Small intestine (tissue), 7 donors: ENCODE results near the gene MAPK8IP3. TPM values are rescaled to one million over a fixed set of nuclear protein-coding genes. Genes with fewer than 3 reads are reported as not detected.

ENCODE experiments used
- DNase-seq, 2 donors: peaks; one replicate each; pipeline versions ENCODE4 v3.0.0 to v3.0.0-alpha.2; 2013
- FAIRE-seq: peaks from 2 replicates; lab custom pipeline; 2012; peaks lifted over from hg19 to GRCh38; lab: Jason Lieb, UNC
- H3K27ac ChIP-seq, 3 donors: one replicate each; pipeline ENCODE4 v1.5.1; 2013; ENCODE audit warnings: low read length in 2 of 3, mild to moderate bottlenecking in 2 of 3, control low read depth in 1 of 3, inconsistent platforms in 1 of 3, low read depth in 1 of 3, moderate library complexity in 1 of 3
- H3K27me3 ChIP-seq, 3 donors: one replicate each; pipeline ENCODE4 v1.6.1; 2013; ENCODE audit warnings: low read length in 3 of 3, inconsistent platforms in 1 of 3; ENCODE audit not compliant: control insufficient read depth in 3 of 3, insufficient read depth in 3 of 3
- H3K36me3 ChIP-seq, 3 donors: one replicate each; pipeline ENCODE4 v1.6.1; 2013; ENCODE audit warnings: low read length in 3 of 3, inconsistent platforms in 1 of 3, low read depth in 1 of 3, mild to moderate bottlenecking in 1 of 3, moderate library complexity in 1 of 3; ENCODE audit not compliant: control insufficient read depth in 3 of 3, insufficient read depth in 2 of 3
- H3K4me1 ChIP-seq, 3 donors: one replicate each; pipeline ENCODE4 v1.6.1; 2013; ENCODE audit warnings: low read length in 2 of 3, inconsistent platforms in 1 of 3, low read depth in 1 of 3, mild to moderate bottlenecking in 1 of 3, moderate library complexity in 1 of 3; ENCODE audit not compliant: control insufficient read depth in 3 of 3, insufficient read depth in 2 of 3
- H3K4me3 ChIP-seq, 3 donors: one replicate each; pipeline ENCODE4 v1.5.1; 2013; ENCODE audit warnings: low read length in 3 of 3, control low read depth in 1 of 3, inconsistent platforms in 1 of 3, low read depth in 1 of 3, mild to moderate bottlenecking in 1 of 3, moderate library complexity in 1 of 3
- H3K9me3 ChIP-seq, 2 donors: one replicate each; pipeline ENCODE4 v1.6.1; 2013; ENCODE audit warnings: low read depth in 1 of 2, low read length in 1 of 2; ENCODE audit not compliant: control insufficient read depth in 2 of 2, insufficient read depth in 1 of 2
- WGBS, 3 donors: extraction: QIAGEN DNeasy Blood & Tissue Kit; methylation state at CpG; one replicate each; pipeline ENCODE4 v1.1.7; 2013; 5-methylcytosine and 5-hydroxymethylcytosine counted together
- polyA plus RNA-seq, 4 donors: library from polyadenylated mRNA; stranded (reverse) in 3 of 4; unstranded in 1 of 4; fragments of 200-250 nt in 3 of 4; fragments of 120-200 nt in 1 of 4; gene quantifications; one replicate each; pipeline versions ENCODE4 v1.2.1 to v1.2.3, GENCODE V29; 2013
- donor health status: healthy with polysubstance abuse.
- donor health status: control.
- donor health status: control.
- donor health status: Bipolar disorder and iron deficiency.
- donor health status: healthy.

Gene MAPK8IP3
- polyA plus RNA-seq, 4 donors, result 26.2 to 60.1 (median 39.6) TPM

GRCh38 chr16:1665829-1666228 lies 40.2 kb upstream of the MAPK8IP3 start:
- DNase-seq, result no peak
- H3K36me3 ChIP-seq, result peaks cover 25 to 91% (median 38%) of the 10 kb centered on the region in 3 donors
- no peaks in the 10 kb centered on the region for H3K4me1 ChIP-seq
- 91 to 95% (median 93%) methylated on average over 13 to 15 of the region's 15 CpGs for WGBS, 3 donors
- H3K27ac ChIP-seq, result no peak overlapping the region
- FAIRE-seq, result no peak
- H3K27me3 ChIP-seq, result no peaks in the 10 kb centered on the region
- H3K9me3 ChIP-seq, result no peaks in the 10 kb centered on the region
- no peak overlapping the region for H3K4me3 ChIP-seq

GRCh38 chr16:1666316-1666715 lies 39.7 kb upstream of the MAPK8IP3 start:
- FAIRE-seq (no peak), DNase-seq (no peak)
- Histone ChIP-seq H3K27ac (no peak overlapping the region), H3K4me1 (no peaks in the 10 kb centered on the region), H3K27me3 (no peaks in the 10 kb centered on the region), H3K36me3 (peaks cover 25 to 91% (median 39%) of the 10 kb centered on the region in 3 donors), H3K9me3 (no peaks in the 10 kb centered on the region), H3K4me3 (no peak overlapping the region)
- 91 to 93% (median 92%) methylated on average over 13 of the region's 13 CpGs for WGBS, 3 donors

GRCh38 chr16:1667271-1667670 lies 38.7 kb upstream of the MAPK8IP3 start:
- no peak overlapping the region for H3K27ac ChIP-seq
- no peak for FAIRE-seq

GRCh38 chr16:1667916-1668315 lies 38.1 kb upstream of the MAPK8IP3 start:
- H3K4me1 ChIP-seq, result no peaks in the 10 kb centered on the region
- no peaks in the 10 kb centered on the region for H3K27me3 ChIP-seq
- no peak overlapping the region for H3K4me3 ChIP-seq
- 93 to 94% (median 94%) methylated on average over 14 of the region's 14 CpGs for WGBS, 3 donors
- H3K9me3 ChIP-seq, result no peaks in the 10 kb centered on the region
- FAIRE-seq (no peak), DNase-seq (no peak)
- H3K36me3 ChIP-seq, result peaks cover 27 to 92% (median 38%) of the 10 kb centered on the region in 3 donors
- H3K27ac ChIP-seq, result no peak overlapping the region

More at GRCh38 chr16:1667271-1667670, 38.7 kb upstream of the MAPK8IP3 start:
- DNase-seq, result no peak
- no peaks in the 10 kb centered on the region for H3K27me3 ChIP-seq
- no peak overlapping the region for H3K4me3 ChIP-seq
- peaks cover 30 to 91% (median 38%) of the 10 kb centered on the region in 3 donors for H3K36me3 ChIP-seq
- H3K4me1 ChIP-seq, result no peaks in the 10 kb centered on the region
- H3K9me3 ChIP-seq, result no peaks in the 10 kb centered on the region
- WGBS, 3 donors, result 88 to 95% (median 88%) methylated on average over 8 of the region's 8 CpGs

- H3K27ac ChIP-seq, result no peak overlapping the region
- H3K4me1 ChIP-seq, result no peaks in the 10 kb centered on the region
- FAIRE-seq, result no peak
- no peaks in the 10 kb centered on the region for H3K9me3 ChIP-seq
- H3K36me3 ChIP-seq, result peaks cover 25 to 96% (median 38%) of the 10 kb centered on the region in 3 donors
- 95 to 96% (median 96%) methylated on average over 23 of the region's 23 CpGs for WGBS, 3 donors
- H3K27me3 ChIP-seq, result no peaks in the 10 kb centered on the region
- no peak for DNase-seq
- H3K4me3 ChIP-seq, result no peak overlapping the region
Measured at GRCh38 chr16:1668612-1669319, 37.2 kb upstream of the MAPK8IP3 start.

- Histone ChIP-seq H3K4me1 (no peaks in the 10 kb centered on the region), H3K4me3 (no peak overlapping the region), H3K9me3 (no peaks in the 10 kb centered on the region), H3K27ac (no peak overlapping the region), H3K27me3 (no peaks in the 10 kb centered on the region), H3K36me3 (peaks cover 25 to 97% (median 39%) of the 10 kb centered on the region in 3 donors)
- FAIRE-seq, result no peak
- no peak for DNase-seq
- WGBS, 3 donors, result 94 to 98% (median 97%) methylated on average over 7 of the region's 7 CpGs
Measured at GRCh38 chr16:1669698-1670097, 36.3 kb upstream of the MAPK8IP3 start.

GRCh38 chr16:1670371-1670770 lies 35.6 kb upstream of the MAPK8IP3 start:
- H3K27me3 ChIP-seq, result no peaks in the 10 kb centered on the region
- 94 to 96% (median 96%) methylated on average over 19 of the region's 19 CpGs for WGBS, 3 donors
- no peak for FAIRE-seq
- H3K9me3 ChIP-seq, result no peaks in the 10 kb centered on the region
- peaks cover 22 to 98% (median 33%) of the 10 kb centered on the region in 3 donors for H3K36me3 ChIP-seq
- H3K4me1 ChIP-seq, result no peaks in the 10 kb centered on the region
- H3K4me3 ChIP-seq, result no peak overlapping the region
- H3K27ac ChIP-seq, result no peak overlapping the region
- no peak for DNase-seq

- Histone ChIP-seq H3K4me1 (no peaks in the 10 kb centered on the region), H3K9me3 (no peaks in the 10 kb centered on the region), H3K36me3 (peaks cover 20 to 98% (median 31%) of the 10 kb centered on the region in 3 donors), H3K4me3 (no peak overlapping the region), H3K27me3 (no peaks in the 10 kb centered on the region), H3K27ac (no peak overlapping the region)
- DNase-seq, result no peak
- 94 to 96% (median 96%) methylated on average over 7 of the region's 7 CpGs for WGBS, 3 donors
- FAIRE-seq, result no peak
Measured at GRCh38 chr16:1670866-1671265, 35.1 kb upstream of the MAPK8IP3 start.
